Measurements from ENCODE around the gene SEMA6B. TPM values are rescaled to one million over a fixed set of nuclear protein-coding genes. Genes with fewer than 3 reads are reported as not detected.

The SEMA6B gene
- total and polyA plus RNA-seq, 9 donors: 15.6 to 63.2 (median 50.8) TPM

GRCh38 chr19:4493104-4493928, 66.2 kb downstream of the SEMA6B start:
- Histone ChIP-seq H3K4me3 (ENCODE audit: low read length) (no peak overlapping the region), H3K4me1 (ENCODE audit: control insufficient read depth, insufficient read depth, low read length) (no peaks in the 10 kb centered on the region), H3K27me3 (ENCODE audit: control insufficient read depth, insufficient read depth, low read length) (no peaks in the 10 kb centered on the region), H3K9me3 (replicated peaks; ENCODE audit: control insufficient read depth, low read depth, low read length) (no peaks in the 10 kb centered on the region), H3K36me3 (ENCODE audit: control insufficient read depth, insufficient read depth, low read length) (peaks cover 75% of the 10 kb centered on the region), H3K27ac (ENCODE audit: low read length) (no peak overlapping the region)
- no peak for DNase-seq
- 93% methylated on average over 30 of the region's 41 CpGs for WGBS (ENCODE audit: insufficient coverage)

Other genes starting within 250 kb of the SEMA6B start
- gene STAP2, start 220.9 kb downstream of the SEMA6B start, total RNA-seq: 4.8 TPM
- gene STAP2, start 220.9 kb downstream of the SEMA6B start, polyA plus RNA-seq (ENCODE audit: insufficient read depth in 1 of 8, insufficient read length in 8 of 8, low replicate concordance in 1 of 8): 10 to 100 TPM in 1 of 8 donors, 1 to 10 TPM in 7; 3.9 to 10.8 (median 5.4) TPM
- 4.8 TPM for gene MPND, start 216.1 kb downstream of the SEMA6B start, total RNA-seq
- 10 to 100 TPM; 14.0 to 19.4 (median 16.3) TPM for gene MPND, start 216.1 kb downstream of the SEMA6B start, polyA plus RNA-seq (ENCODE audit: insufficient read depth in 1 of 8, insufficient read length in 8 of 8, low replicate concordance in 1 of 8)
- 29.1 TPM for gene SH3GL1, start 159.1 kb downstream of the SEMA6B start, total RNA-seq
- gene SH3GL1, start 159.1 kb downstream of the SEMA6B start, polyA plus RNA-seq (ENCODE audit: insufficient read depth in 1 of 8, insufficient read length in 8 of 8, low replicate concordance in 1 of 8): 10 to 100 TPM; 54.9 to 77.9 (median 69.8) TPM
- 7.6 TPM for gene CHAF1A, start 157.0 kb downstream of the SEMA6B start, total RNA-seq
- 10 to 100 TPM; 10.4 to 19.3 (median 13.6) TPM for gene CHAF1A, start 157.0 kb downstream of the SEMA6B start, polyA plus RNA-seq (ENCODE audit: insufficient read depth in 1 of 8, insufficient read length in 8 of 8, low replicate concordance in 1 of 8)
- 64.9 TPM for gene UBXN6, start 101.9 kb downstream of the SEMA6B start, total RNA-seq
- 100 to 1,000 TPM in 2 of 8 donors, 10 to 100 TPM in 6; 77.0 to 127 (median 89.0) TPM for gene UBXN6, start 101.9 kb downstream of the SEMA6B start, polyA plus RNA-seq (ENCODE audit: insufficient read depth in 1 of 8, insufficient read length in 8 of 8, low replicate concordance in 1 of 8)
- 35.0 TPM for gene HDGFL2, start 87.4 kb downstream of the SEMA6B start, total RNA-seq
- gene HDGFL2, start 87.4 kb downstream of the SEMA6B start, polyA plus RNA-seq (ENCODE audit: insufficient read depth in 1 of 8, insufficient read length in 8 of 8, low replicate concordance in 1 of 8): 10 to 100 TPM; 66.3 to 97.7 (median 84.3) TPM
- gene PLIN4, start 41.2 kb downstream of the SEMA6B start, total RNA-seq: 2.8 TPM
- gene PLIN4, start 41.2 kb downstream of the SEMA6B start, polyA plus RNA-seq (ENCODE audit: insufficient read depth in 1 of 8, insufficient read length in 8 of 8, low replicate concordance in 1 of 8): 1 to 10 TPM; 1.4 to 4.5 (median 3.3) TPM
- 2.3 TPM for gene PLIN5, start 24.5 kb downstream of the SEMA6B start, total RNA-seq
- 1 to 10 TPM in 5 of 8 donors, under 1 TPM in 3; 0.83 to 5.2 (median 1.8) TPM for gene PLIN5, start 24.5 kb downstream of the SEMA6B start, polyA plus RNA-seq (ENCODE audit: insufficient read depth in 1 of 8, insufficient read length in 8 of 8, low replicate concordance in 1 of 8)
- 0.18 TPM for gene LRG1, start 19.6 kb downstream of the SEMA6B start, total RNA-seq
- gene LRG1, start 19.6 kb downstream of the SEMA6B start, polyA plus RNA-seq (ENCODE audit: insufficient read depth in 1 of 8, insufficient read length in 8 of 8, low replicate concordance in 1 of 8): under 1 TPM; 0.48 to 0.92 (median 0.66) TPM
- gene TNFAIP8L1, start 79.8 kb upstream of the SEMA6B start, total RNA-seq: 6.8 TPM
- 10 to 100 TPM in 7 of 8 donors, 1 to 10 TPM in 1; 10.0 to 15.5 (median 13.2) TPM for gene TNFAIP8L1, start 79.8 kb upstream of the SEMA6B start, polyA plus RNA-seq (ENCODE audit: insufficient read depth in 1 of 8, insufficient read length in 8 of 8, low replicate concordance in 1 of 8)
- 59.9 TPM for gene MYDGF, start 110.7 kb upstream of the SEMA6B start, total RNA-seq
- gene MYDGF, start 110.7 kb upstream of the SEMA6B start, polyA plus RNA-seq (ENCODE audit: insufficient read depth in 1 of 8, insufficient read length in 8 of 8, low replicate concordance in 1 of 8): 100 to 1,000 TPM in 1 of 8 donors, 10 to 100 TPM in 7; 66.1 to 102 (median 77.1) TPM
- gene DPP9, start 164.2 kb upstream of the SEMA6B start, total RNA-seq: 13.3 TPM
- 10 to 100 TPM; 19.8 to 24.2 (median 22.7) TPM for gene DPP9, start 164.2 kb upstream of the SEMA6B start, polyA plus RNA-seq (ENCODE audit: insufficient read depth in 1 of 8, insufficient read length in 8 of 8, low replicate concordance in 1 of 8)
- gene FEM1A, start 232.1 kb upstream of the SEMA6B start, total RNA-seq: 17.6 TPM
- gene FEM1A, start 232.1 kb upstream of the SEMA6B start, polyA plus RNA-seq (ENCODE audit: insufficient read depth in 1 of 8, insufficient read length in 8 of 8, low replicate concordance in 1 of 8): 1 to 10 TPM; 1.8 to 4.5 (median 3.4) TPM